Cardiac muscle cell (in vitro differentiated cells and primary cell): ENCODE data around the gene INO80E. TPM values are rescaled to one million over a fixed set of nuclear protein-coding genes. Genes with fewer than 3 reads are reported as not detected.

Experiments
- DNase-seq, 2 donors: peaks; one replicate each; pipeline versions ENCODE4 v3.0.0 to v3.0.0-alpha.2; 2010 to 2017; ENCODE audit warnings: low read depth in 1 of 2, low spot score in 1 of 2
- H3K27ac ChIP-seq: fragments of 200-600 bp; sonication (generic); 2 replicates; pipeline ENCODE4 v1.5.1; 2016
- H3K27me3 ChIP-seq: fragments of 200-600 bp; sonication (generic); 2 replicates; pipeline ENCODE4 v1.6.0; 2016; ENCODE audit warnings: control low read depth
- H3K36me3 ChIP-seq: fragments of 200-600 bp; sonication (generic); 2 replicates; pipeline ENCODE4 v1.5.1; 2016; ENCODE audit warnings: control low read depth
- H3K4me1 ChIP-seq: fragments of 200-600 bp; sonication (generic); 2 replicates; pipeline ENCODE4 v1.8.1; 2017; ENCODE audit warnings: low read depth, mild to moderate bottlenecking, mixed run types
- H3K4me3 ChIP-seq: fragments of 200-600 bp; sonication (generic); 2 replicates; pipeline ENCODE4 v1.5.1; 2016; ENCODE audit warnings: mild to moderate bottlenecking
- H3K9me3 ChIP-seq: fragments of 200-600 bp; sonication (generic); 2 replicates; pipeline ENCODE4 v1.5.1; 2017; ENCODE audit warnings: low read depth, mild to moderate bottlenecking, control low read depth
- polyA plus RNA-seq: library from polyadenylated mRNA; unstranded; fragments of >200 nt; fragmentation: Nextera tagmentation; extraction: Ambion mirVana; gene quantifications from 2 replicates; pipeline ENCODE4 v1.2.1, GENCODE V29; 2016
- total RNA-seq: library from RNA; depleted of rRNA; stranded (reverse); fragments of >200 nt; gene quantifications from 2 replicates; pipeline ENCODE4 v1.2.3, GENCODE V29; 2016
- TF ChIP-seq, protein P1 (sequence below): IDR thresholded peaks from 2 replicates; pipeline ENCODE4 v1.5.1; 2012; ENCODE audit warnings: low read depth, mild to moderate bottlenecking, low read length

Gene INO80E
- total and polyA plus RNA-seq, 2 experiments from 2014 or later = 19.0 to 167 TPM

DNA sequence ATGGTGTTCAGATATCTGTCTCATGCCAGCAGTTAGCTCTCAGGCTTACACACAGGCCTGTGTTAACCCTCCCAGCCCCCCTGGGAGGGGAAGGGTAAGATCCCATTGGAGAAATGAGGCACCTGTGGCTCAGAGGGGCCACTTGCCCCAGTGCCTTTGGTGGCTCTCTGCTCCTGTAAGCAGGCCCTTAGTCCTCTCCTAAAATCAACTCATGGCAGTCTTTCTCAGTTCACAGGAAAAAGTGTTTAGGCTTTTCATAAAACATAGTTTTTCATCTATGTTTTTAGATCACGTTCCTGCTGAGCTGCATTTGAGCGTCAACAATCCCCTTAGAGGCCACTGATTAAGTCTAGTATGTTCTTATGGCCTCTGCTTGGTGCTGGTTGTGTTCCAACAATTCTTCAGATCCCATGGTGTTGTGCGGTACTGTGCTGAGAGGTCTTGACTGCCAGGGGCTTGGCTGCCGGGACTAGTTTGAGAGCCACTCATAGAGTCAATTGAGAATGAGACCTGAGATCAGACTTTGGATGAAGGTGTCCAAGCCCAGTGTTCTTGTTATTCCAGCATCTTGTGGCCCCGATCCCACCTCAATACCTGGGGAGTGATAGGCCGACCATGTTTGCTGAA is 11.8 kb upstream of the INO80E start:
- H3K27me3 ChIP-seq = no peaks in the 10 kb centered on the region
- no peak for DNase-seq
- H3K27ac ChIP-seq = no peak overlapping the region
- peaks cover 73% of the 10 kb centered on the region for H3K36me3 ChIP-seq
- no peak overlapping the region for H3K4me3 ChIP-seq
- no peaks in the 10 kb centered on the region for H3K9me3 ChIP-seq
- TF ChIP-seq, protein P1, sequence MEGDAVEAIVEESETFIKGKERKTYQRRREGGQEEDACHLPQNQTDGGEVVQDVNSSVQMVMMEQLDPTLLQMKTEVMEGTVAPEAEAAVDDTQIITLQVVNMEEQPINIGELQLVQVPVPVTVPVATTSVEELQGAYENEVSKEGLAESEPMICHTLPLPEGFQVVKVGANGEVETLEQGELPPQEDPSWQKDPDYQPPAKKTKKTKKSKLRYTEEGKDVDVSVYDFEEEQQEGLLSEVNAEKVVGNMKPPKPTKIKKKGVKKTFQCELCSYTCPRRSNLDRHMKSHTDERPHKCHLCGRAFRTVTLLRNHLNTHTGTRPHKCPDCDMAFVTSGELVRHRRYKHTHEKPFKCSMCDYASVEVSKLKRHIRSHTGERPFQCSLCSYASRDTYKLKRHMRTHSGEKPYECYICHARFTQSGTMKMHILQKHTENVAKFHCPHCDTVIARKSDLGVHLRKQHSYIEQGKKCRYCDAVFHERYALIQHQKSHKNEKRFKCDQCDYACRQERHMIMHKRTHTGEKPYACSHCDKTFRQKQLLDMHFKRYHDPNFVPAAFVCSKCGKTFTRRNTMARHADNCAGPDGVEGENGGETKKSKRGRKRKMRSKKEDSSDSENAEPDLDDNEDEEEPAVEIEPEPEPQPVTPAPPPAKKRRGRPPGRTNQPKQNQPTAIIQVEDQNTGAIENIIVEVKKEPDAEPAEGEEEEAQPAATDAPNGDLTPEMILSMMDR = no peak
- H3K4me1 ChIP-seq = no peaks in the 10 kb centered on the region

DNA sequence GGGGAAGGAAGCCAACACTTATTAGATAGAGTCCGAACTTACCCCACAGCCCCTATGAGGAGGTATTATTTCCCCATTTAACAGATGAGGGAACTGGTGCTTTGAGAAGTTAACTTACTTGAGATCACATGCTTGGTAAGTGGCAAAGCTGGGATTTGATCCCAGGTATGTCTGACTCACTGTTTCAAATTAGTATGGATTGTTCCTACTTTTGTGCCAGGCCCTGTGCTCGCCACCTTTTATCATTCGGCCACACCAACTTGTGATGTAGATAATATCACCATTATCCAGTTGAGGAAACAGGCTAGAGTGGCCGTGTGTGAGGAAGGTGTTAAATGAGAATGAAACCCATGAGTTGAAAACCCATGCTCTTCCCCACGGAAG is 11.3 kb upstream of the INO80E start:
- TF ChIP-seq, protein P1 = no peak
- H3K4me1 ChIP-seq = no peaks in the 10 kb centered on the region
- no peak for DNase-seq
- H3K9me3 ChIP-seq = no peaks in the 10 kb centered on the region
- no peak overlapping the region for H3K4me3 ChIP-seq
- H3K36me3 ChIP-seq = peaks cover 71% of the 10 kb centered on the region
- H3K27me3 ChIP-seq = no peaks in the 10 kb centered on the region
- H3K27ac ChIP-seq = no peak overlapping the region

DNA sequence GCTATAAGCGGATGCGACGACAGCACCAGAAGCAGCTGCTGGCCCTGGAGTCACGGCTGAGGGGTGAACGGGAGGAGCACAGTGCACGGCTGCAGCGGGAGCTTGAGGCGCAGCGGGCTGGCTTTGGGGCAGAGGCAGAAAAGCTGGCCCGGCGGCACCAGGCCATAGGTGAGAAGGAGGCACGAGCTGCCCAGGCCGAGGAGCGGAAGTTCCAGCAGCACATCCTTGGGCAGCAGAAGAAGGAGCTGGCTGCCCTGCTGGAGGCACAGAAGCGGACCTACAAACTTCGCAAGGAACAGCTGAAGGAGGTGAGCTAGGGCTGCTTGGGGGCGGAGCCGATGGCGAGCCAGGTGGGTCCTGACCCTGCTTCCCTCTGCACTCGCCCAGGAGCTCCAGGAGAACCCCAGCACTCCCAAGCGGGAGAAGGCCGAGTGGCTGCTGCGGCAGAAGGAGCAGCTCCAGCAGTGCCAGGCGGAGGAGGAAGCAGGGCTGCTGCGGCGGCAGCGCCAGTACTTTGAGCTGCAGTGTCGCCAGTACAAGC is 10.7 kb upstream of the INO80E start:
- TF ChIP-seq, protein P1 = no peak
- peaks cover 71% of the 10 kb centered on the region for H3K36me3 ChIP-seq
- no peak overlapping the region for H3K4me3 ChIP-seq
- H3K4me1 ChIP-seq = no peaks in the 10 kb centered on the region
- H3K27me3 ChIP-seq = no peaks in the 10 kb centered on the region
- H3K9me3 ChIP-seq = no peaks in the 10 kb centered on the region
- no peak overlapping the region for H3K27ac ChIP-seq
- no peak for DNase-seq

DNA sequence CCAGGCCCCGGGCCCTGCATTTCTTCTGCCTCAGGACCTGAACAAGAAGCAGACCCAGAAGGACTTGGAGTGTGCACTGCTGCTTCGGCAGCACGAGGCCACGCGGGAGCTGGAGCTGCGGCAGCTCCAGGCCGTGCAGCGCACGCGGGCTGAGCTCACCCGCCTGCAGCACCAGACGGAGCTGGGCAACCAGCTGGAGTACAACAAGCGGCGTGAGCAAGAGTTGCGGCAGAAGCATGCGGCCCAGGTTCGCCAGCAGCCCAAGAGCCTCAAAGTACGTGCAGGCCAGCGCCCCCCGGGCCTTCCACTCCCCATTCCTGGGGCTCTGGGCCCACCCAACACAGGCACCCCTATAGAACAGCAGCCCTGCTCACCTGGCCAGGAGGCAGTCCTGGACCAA is 9.8 kb upstream of the INO80E start:
- no peaks in the 10 kb centered on the region for H3K9me3 ChIP-seq
- H3K4me1 ChIP-seq = no peaks in the 10 kb centered on the region
- DNase-seq = no peak
- peaks cover 70% of the 10 kb centered on the region for H3K36me3 ChIP-seq
- no peak overlapping the region for H3K27ac ChIP-seq
- TF ChIP-seq, protein P1 = no peak
- H3K27me3 ChIP-seq = no peaks in the 10 kb centered on the region
- H3K4me3 ChIP-seq = no peak overlapping the region

DNA sequence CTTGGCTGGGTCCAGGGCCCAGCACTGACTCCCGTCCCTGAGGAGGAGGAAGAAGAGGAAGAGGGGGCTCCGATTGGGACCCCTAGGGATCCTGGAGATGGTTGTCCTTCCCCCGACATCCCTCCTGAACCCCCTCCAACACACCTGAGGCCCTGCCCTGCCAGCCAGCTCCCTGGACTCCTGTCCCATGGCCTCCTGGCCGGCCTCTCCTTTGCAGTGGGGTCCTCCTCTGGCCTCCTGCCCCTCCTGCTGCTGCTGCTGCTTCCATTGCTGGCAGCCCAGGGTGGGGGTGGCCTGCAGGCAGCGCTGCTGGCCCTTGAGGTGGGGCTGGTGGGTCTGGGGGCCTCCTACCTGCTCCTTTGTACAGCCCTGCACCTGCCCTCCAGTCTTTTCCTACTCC is 9.1 kb upstream of the INO80E start:
- TF ChIP-seq, protein P1 = no peak
- DNase-seq = no peak
- H3K36me3 ChIP-seq = peaks cover 63% of the 10 kb centered on the region
- H3K4me1 ChIP-seq = no peaks in the 10 kb centered on the region
- H3K9me3 ChIP-seq = no peaks in the 10 kb centered on the region
- H3K27ac ChIP-seq = no peak overlapping the region
- H3K4me3 ChIP-seq = no peak overlapping the region
- no peaks in the 10 kb centered on the region for H3K27me3 ChIP-seq
